GM19193 (cell line): ENCODE results near the gene ZBTB38.

Experiments
- POLR2A ChIP-seq: IDR thresholded peaks from 4 replicates; pipeline ENCODE4 v1.6.1; 2011; ENCODE audit not compliant: insufficient read depth, insufficient read length; ENCODE audit errors: extremely low read depth

ZBTB38 gene

DNA sequence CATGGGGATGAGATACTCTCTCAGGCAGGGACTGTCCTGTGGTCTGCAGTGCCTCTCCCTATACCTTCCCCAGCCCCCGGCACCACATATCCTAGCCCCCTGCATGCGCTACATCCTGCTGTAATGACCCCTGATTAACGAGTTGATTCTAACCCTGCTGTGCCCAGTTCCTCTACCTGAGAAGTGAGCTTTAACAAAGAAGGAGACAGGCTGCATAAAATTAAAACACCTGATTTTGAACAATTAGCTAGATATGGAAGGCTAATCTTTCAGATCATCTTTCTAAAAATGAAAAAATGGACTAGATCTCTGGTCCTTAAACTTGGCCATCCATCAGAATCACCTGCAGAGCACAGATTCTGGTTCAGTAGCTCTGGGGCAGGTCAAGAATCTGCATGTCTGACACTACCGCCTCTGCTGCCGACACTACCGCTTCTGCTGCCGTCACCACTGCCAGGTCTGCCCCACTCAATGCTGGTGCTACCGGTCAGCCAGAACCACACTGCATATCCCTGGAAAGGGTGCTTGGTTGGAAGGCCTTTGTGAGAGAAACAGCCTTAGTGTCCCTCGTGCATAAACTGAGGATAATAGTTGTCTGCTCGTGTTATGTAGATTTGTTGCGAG lies 33.6 kb upstream of the ZBTB38 start:
- TF ChIP-seq POLR2A: no peak

DNA sequence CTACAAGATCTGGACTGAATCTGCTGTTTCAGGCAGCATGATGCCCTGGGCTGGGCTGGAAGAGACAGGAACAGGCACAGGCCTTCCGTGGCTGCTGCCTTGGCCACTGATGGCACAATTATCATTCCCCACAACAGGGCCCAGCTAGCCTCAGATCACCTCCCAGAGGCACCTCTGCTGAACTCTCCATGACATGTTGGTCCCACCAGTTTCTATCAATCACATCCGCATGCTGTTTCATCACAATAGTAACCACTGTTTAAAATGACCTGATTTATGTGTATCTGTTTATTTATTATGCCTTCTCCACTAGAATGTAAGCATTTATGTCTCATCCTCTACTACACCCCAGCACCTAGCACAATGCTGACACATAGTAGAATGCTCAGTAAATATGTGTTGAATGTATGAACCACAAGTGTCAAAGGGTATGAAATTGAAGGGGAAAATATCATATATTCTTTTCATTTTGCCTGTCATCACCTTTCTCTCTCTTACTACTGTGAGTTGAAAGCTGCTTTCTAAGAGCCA lies 32.7 kb upstream of the ZBTB38 start:
- no peak for TF ChIP-seq POLR2A

DNA sequence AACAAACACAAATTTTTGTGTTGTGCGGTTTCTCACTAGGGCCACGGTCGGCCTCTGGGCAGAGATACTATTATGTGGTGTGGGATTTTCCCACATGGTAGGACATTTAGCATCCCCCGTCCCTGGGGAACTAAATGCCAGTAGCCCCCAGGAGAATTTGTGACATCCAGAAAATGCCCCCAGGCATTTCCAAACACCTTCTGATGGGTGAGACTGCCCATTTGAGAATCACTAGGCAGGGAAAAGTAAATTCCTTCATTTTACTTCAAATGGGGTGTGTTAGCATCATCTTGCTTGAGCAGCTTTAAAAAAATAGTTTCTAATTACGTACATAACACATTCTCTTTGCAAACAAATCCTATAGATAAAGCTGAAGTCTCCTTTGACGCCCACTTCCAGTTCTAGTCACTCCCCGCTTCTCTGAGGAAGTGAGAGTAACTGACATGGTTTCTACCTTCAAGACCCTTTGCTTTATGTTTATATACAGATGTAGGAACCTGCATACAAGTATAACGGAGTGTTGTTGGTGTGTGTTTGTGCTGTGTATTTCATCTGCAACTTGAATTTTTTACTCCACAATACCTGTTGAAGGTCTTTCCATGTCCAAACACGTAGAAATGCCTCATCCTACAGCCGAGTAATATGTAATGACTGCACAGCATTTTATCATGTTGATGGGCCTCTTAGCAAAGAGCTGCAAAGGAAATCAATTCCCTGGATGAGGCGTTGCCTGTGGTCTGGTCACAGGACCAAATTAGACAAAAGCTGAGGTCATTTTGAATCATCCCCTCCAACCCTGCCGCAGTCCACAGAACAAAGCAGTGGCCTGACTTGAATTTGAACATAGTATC lies 31.4 kb upstream of the ZBTB38 start:
- no peak for TF ChIP-seq POLR2A

DNA sequence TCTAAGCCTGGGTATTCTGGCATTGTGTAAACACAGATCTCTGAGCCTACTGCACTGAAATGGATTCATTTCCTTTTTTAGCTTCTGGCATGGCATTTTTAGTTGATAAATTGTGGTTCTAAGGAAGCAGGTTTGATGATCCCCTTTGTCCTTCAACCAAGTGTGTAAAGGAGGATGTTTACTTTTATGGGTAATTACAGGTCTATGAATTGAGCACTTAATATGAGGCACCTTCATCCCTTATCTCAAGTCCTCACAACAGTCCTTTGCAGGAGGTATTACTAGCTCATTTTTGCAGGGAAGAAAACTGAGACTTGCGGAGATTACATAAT lies 30.8 kb upstream of the ZBTB38 start:
- no peak for TF ChIP-seq POLR2A

DNA sequence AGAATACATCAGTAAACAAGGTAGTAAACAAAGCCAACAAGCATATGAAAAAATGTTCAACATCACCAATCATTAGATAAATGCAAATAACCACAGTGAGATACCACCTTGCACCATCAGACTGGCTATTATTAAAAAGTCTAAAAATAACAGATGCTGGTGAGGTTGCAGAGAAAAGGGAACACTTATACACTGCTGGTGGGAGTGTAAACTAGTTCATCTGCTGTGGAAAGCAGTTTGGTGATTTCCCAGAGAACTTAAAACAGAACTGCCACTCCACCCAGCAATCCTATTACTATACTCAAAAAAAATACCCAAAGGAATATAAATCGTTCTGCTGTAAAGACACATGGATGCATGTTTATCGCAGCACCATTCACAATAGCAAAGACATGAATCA lies 30.3 kb upstream of the ZBTB38 start:
- TF ChIP-seq POLR2A: no peak

DNA sequence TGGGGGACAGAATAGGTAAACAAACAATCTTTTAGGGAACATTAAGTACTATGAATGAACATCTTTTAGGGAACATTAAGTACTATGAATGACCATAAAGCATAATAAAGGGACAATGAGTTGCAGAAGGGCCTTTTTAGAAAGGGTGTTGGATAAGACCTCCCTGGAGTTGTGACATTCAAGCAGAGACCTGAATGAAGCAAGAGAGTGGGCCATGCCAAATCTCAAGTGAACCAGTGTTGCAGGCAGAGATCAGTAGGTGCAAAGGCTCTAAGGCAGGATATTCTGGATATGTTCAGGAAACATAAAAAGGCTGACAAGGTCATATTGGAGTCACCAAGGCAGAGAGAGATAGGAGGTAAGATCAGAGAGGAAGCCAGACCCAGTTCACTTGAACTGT lies 29.4 kb upstream of the ZBTB38 start:
- no peak for TF ChIP-seq POLR2A

DNA sequence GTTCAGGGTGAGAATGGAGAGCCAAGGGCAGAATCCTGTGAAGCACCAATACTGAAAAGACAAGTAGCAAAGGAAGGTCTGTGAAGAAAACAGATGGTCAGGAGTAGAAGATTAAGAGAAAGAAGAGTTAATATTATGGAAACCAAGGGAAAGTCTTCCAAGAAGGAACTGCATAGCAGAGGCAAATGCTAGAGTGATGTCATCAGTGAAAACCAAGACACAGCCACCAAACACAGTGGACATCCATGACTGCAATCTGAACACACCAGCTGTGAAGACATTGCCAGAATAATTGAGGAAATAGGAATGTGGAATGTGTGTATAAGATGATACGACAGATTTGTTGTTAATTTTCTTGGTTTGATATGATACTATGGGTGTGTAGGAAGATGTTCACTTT lies 26.8 kb upstream of the ZBTB38 start:
- TF ChIP-seq POLR2A: no peak

DNA sequence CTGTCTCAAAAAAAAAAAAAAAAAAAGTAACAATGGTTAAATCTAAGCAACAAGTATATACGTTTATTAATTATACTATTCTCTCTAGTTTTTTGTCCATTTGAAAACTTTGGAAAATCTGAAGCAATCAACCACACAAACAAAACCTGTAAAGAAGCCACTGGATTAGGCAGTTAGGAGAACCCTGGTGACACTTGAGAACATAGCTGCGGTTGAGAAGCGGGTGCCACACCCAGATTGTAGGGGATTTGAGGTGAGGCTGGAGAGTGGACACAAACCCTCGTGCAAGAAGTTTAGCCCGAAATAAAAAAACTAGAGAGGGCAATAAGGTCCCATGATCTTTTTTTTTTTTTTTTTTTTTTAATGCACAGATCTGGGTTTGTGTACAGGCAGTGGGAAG lies 25.9 kb upstream of the ZBTB38 start:
- TF ChIP-seq POLR2A: no peak

DNA sequence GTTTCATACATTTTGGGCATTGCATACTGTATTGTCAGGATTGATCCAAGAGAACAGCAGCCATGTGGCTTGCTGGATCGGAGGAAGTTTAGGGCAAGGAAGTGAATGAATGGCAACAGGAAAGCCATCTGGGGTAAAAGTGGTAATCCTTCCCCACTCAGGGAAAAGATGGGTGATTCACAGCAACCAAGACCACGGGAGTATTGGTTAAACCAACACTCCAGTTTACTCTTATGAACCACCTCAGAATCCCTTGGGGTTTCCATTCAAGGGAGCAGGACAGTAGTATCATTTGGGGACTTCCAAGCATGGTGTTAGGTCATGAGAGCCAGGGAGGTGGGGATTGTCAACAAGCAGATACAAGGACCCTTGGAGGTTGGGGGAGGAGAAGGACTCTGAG lies 25.2 kb upstream of the ZBTB38 start:
- TF ChIP-seq POLR2A: no peak

DNA sequence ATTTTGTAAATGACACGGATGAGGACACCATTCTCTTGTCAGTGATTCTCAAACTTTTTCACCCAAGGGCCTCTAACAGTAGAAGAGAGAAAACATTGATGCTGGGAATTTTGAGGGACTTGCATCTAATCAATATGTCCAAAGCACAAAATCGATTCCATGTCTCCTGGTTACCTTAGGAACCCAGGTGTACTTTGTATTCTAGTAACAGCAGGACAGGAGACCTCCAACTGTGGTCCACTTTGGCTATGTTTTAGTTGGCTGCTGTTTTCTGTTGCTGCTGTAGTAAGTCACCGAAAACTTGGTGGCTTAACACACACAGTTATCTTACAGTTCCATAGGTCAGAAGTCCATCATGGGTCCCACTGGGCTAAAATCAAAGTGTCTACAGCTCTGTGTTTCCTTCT lies 24.4 kb upstream of the ZBTB38 start:
- no peak for TF ChIP-seq POLR2A

DNA sequence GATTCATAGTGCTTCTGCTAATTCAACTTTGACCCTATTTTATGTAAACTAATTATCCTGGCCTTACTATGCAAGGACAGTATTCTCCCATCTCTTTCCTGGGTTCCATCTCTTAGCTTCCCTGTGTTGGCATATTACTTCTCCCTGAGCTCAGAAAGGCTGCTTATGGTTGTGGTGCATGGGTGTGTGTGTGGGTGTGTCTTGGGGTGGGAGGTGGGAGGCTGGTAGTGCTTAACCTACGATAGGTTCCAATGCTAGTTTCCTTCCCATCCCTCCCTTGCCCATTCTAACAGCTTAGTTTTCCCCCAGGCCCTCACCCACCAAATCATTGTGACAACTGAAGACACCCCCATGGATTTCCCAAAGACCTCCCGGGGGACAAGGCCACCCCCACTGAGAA lies 22.8 kb upstream of the ZBTB38 start:
- no peak for TF ChIP-seq POLR2A

DNA sequence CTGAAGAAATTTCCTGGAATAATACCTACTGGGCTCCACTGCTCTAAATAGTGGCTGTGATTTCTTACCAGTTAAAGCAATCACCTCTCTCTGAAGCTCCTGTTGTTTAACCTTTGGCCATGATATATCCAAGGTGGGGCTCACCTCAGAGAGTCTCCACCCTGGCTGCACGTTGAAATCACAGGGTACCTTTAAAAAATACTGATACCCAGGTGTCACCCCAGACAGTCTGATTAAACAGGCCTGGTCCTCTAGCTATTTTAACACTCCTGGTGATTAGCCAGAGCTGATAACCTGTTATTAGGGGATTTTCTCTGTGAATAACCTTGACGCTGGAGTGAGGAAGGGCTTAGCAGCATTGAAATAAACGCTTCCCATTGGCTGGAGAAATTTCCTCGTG lies 22.3 kb upstream of the ZBTB38 start:
- TF ChIP-seq POLR2A: no peak

DNA sequence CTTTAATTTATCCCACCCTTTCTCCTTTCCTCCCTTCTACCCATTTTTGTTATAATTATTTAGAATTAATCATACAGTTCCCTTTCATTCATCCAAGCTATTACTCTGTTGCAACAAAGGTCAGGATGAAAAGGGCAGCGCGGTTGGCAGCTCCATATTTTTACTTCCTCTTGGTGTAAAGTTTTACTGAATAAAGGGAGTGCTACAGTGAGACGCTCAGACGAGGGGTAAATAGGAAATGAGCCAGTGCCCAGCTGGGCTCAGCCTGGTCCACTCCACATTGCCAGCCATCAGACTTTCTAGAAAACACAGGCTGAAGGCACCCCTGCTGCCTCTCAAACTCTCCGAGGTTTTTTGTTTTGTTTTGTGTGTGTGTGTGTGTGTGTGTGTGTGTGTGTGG lies 21.9 kb upstream of the ZBTB38 start:
- no peak for TF ChIP-seq POLR2A

DNA sequence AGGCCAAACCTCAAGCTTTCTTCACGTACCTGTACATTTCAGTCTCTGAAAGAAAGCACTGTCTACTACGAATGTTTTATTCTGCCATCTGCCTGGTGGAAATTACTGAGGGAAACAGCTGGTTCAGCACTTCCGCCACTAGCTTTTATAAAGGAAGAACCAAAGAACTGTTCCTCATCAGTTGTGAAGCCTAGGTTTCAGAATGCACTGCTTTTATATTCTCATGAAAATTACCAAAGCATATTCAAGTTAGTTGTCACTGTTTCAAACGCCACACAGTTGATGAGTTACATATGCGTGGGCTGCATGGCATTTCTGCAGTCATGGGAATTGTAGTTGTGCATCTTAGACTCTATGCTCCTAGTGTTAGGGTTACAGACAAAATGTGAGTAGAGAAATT lies 21.5 kb upstream of the ZBTB38 start:
- no peak for TF ChIP-seq POLR2A

DNA sequence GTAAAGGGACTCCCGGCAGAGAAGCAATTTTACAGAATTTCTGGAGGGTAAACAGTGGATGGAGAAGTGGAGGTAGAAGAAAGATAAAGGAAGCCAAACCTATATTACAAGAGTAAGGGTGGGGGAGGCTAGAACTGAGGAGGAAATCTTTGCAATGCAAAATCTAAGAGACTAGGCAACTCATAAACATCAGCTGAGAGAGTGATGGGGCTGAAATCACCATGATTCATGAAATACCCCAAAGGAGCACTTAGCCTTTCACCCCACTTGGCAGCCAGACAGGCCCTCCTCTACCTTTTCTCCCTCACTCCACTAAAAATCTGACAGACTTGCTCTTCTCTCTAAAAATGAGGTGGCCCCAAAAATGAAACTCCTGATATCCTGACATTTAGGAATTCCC lies 19.5 kb upstream of the ZBTB38 start:
- no peak for TF ChIP-seq POLR2A

DNA sequence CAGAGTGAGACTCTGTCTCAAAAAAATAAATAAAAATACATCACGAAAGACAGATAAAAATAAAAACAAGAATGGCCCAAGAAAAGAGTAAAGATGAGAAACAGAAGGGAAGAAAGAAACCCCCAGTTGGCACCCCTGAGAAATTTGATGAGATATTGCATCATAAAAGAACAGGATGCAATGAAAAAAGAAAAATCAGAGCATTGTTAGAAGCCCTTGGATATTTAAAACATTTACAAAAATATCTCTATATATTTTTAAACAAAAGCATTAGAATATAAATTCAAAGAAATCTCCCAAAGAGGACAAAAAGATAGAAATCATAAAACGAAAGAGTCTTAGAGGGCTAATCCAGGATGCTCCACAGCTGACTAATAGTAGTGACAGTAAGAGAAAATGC lies 18.6 kb upstream of the ZBTB38 start:
- no peak for TF ChIP-seq POLR2A
